T-cell (primary cell): ENCODE measurements around the gene NEK9. TPM values are rescaled to one million over a fixed set of nuclear protein-coding genes. Genes with fewer than 3 reads are reported as not detected.

Experiments
- ATAC-seq, 4 experiments: fragments of 200-7000 bp in 3 of 4; fragments of 150-1000 bp in 1 of 4; cut with Tn5 transposase; replicated peaks in 1 of 4; 1 replicate in 3 of 4; 2 replicates in 1 of 4; pipeline ENCODE4 v1.10.0; 2021; ENCODE audit warnings: moderate library complexity in 3 of 4, mild to moderate bottlenecking in 2 of 4, moderate number of reproducible peaks in 1 of 4
- CTCF ChIA-PET, 2 donors: fragments of 300-600 bp; sonication (Branson Sonifier 250); formaldehyde crosslinking; loops; one replicate each; lab custom pipeline; 2022; ENCODE audit warnings: antibody characterized with exemption in 2 of 2; lab: Charles Lee
- POLR2A ChIA-PET, 2 donors: fragments of 300-600 bp; sonication (Branson Sonifier 250); formaldehyde crosslinking; loops; one replicate each; lab custom pipeline; 2022; ENCODE audit warnings: antibody characterized with exemption in 2 of 2; lab: Charles Lee
- DNase-seq, 35 experiments: peaks; one replicate each; pipeline versions ENCODE4 v3.0.0 to v3.0.0-alpha.2; 2013 to 2023
- H3K27ac ChIP-seq: one replicate; pipeline ENCODE4 v1.5.1; 2013; ENCODE audit warnings: low read length
- H3K27me3 ChIP-seq, 2 experiments: replicated peaks in 1 of 2; 1 replicate in 1 of 2; 2 replicates in 1 of 2; pipeline versions ENCODE4 v1.6.1 to v1.7.0; 2013; ENCODE audit warnings: low read length in 1 of 2, mixed read lengths in 1 of 2; ENCODE audit not compliant: control insufficient read depth in 2 of 2, insufficient read depth in 2 of 2; ENCODE audit errors: extremely low read depth in 1 of 2
- H3K36me3 ChIP-seq, 2 donors: 1 replicate in 1 of 2; 2 replicates in 1 of 2; pipeline versions ENCODE4 v1.6.1 to v1.7.0; 2013; ENCODE audit warnings: low read length in 1 of 2; ENCODE audit not compliant: control insufficient read depth in 2 of 2, insufficient read depth in 1 of 2; ENCODE audit errors: extremely low read depth in 1 of 2
- H3K4me1 ChIP-seq, 2 experiments: 1 replicate in 1 of 2; 2 replicates in 1 of 2; pipeline versions ENCODE4 v1.6.1 to v1.7.0; 2013; ENCODE audit warnings: low read length in 2 of 2, mixed read lengths in 1 of 2; ENCODE audit not compliant: insufficient read depth in 2 of 2, control insufficient read depth in 1 of 2; ENCODE audit errors: extremely low read depth in 1 of 2
- H3K4me3 ChIP-seq, 2 donors: 1 replicate in 1 of 2; 2 replicates in 1 of 2; pipeline versions ENCODE4 v1.5.1 to v1.7.0; 2013; ENCODE audit warnings: mild to moderate bottlenecking in 2 of 2, low read length in 1 of 2, moderate library complexity in 1 of 2; ENCODE audit not compliant: control insufficient read depth in 1 of 2; ENCODE audit errors: extremely low read depth in 1 of 2
- H3K9me3 ChIP-seq: 2 replicates; pipeline ENCODE4 v1.7.0; 2013
- H3K27ac Mint-ChIP-seq, 2 donors: one replicate each; pipeline ENCODE4 v1.8.0; 2020 to 2021; ENCODE audit warnings: mild to moderate bottlenecking in 2 of 2, mixed read lengths in 2 of 2
- H3K27me3 Mint-ChIP-seq, 2 donors: one replicate each; pipeline ENCODE4 v1.8.0; 2021 to 2022; ENCODE audit warnings: mixed read lengths in 2 of 2
- H3K36me3 Mint-ChIP-seq: one replicate; pipeline ENCODE4 v1.8.0; 2021; ENCODE audit warnings: mixed read lengths
- H3K4me1 Mint-ChIP-seq, 3 donors: one replicate each; pipeline ENCODE4 v1.8.0; 2020 to 2022; ENCODE audit warnings: mixed read lengths in 3 of 3, mild to moderate bottlenecking in 1 of 3
- H3K4me3 Mint-ChIP-seq, 3 donors: one replicate each; pipeline ENCODE4 v1.8.0; 2020 to 2022; ENCODE audit warnings: mild to moderate bottlenecking in 3 of 3, mixed read lengths in 3 of 3, moderate library complexity in 3 of 3
- H3K9me3 Mint-ChIP-seq, 3 donors: one replicate each; pipeline ENCODE4 v1.8.0; 2020 to 2022; ENCODE audit warnings: mixed read lengths in 3 of 3
- whole genome bisulfite sequencing: methylation state at CpG from one replicate; pipeline ENCODE4 v1.1.5; 2013; ENCODE audit warnings: missing lambda C conversion rate; ENCODE audit not compliant: insufficient coverage; 5-methylcytosine and 5-hydroxymethylcytosine counted together
- total RNA-seq, 35 experiments: library from RNA in 6 of 35; stranded (reverse) in 6 of 35; fragments of 120-200 nt in 1 of 35; gene quantifications; one replicate each; pipeline versions ENCODE4 v1.2.1 to v1.2.4 and lab custom pipeline; 2013 to 2026

The NEK9 gene
- total RNA-seq, 5 donors from 2014 or later (not counting 1 experiment from before 2014, with no cell fraction given): 78.9 to 121 (median 117) TPM

GRCh38 chr14:75067212-75067611 is 59.6 kb downstream of the NEK9 start:
- CTCF ChIA-PET: no interaction called here
- H3K9me3 Mint-ChIP-seq: no peaks in the 10 kb centered on the region

DNA sequence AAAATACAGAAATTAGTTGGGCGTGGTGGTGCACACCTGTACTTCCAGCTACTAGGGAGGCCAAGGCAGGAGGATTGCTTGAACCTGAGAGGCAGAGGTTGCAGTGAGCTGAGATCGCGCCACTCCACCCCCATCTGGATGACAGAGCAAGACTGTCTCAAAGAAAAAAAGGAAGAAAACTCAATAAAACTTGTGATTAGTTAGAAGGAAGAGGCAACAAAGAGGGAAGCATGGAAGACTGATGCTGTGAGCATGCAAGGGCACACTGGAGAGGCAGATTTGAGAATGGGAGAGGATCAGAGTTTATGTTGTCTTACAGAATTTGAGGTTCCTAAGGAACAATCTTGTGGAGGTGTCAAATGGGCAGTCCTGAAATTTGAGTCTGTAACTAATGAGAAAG is 60.2 kb downstream of the NEK9 start:
- H3K4me3 ChIP-seq: no peak overlapping the region
- no peaks in the 10 kb centered on the region for H3K27me3 Mint-ChIP-seq
- no peaks in the 10 kb centered on the region for H3K9me3 Mint-ChIP-seq
- H3K36me3 Mint-ChIP-seq: no peaks in the 10 kb centered on the region
- H3K27ac ChIP-seq: no peak overlapping the region
- ChIA-PET CTCF (no interaction called here), POLR2A (no interaction called here)
- no peaks in the 10 kb centered on the region for H3K27me3 ChIP-seq
- peaks cover 21 to 27% (median 26%) of the 10 kb centered on the region in 3 donors for H3K4me1 Mint-ChIP-seq
- H3K27ac Mint-ChIP-seq: no peak overlapping the region
- H3K4me3 Mint-ChIP-seq: no peak overlapping the region
- DNase-seq (no peak), ATAC-seq (no peak)
- 100% methylated on average over 2 of the region's 3 CpGs for WGBS
- H3K9me3 ChIP-seq: no peaks in the 10 kb centered on the region
- peaks cover 9 to 28% of the 10 kb centered on the region in 2 experiments for H3K4me1 ChIP-seq
- no peaks in the 10 kb centered on the region for H3K36me3 ChIP-seq

More at GRCh38 chr14:75067212-75067611, 59.6 kb downstream of the NEK9 start:
- H3K4me1 Mint-ChIP-seq: peaks cover 21 to 27% (median 26%) of the 10 kb centered on the region in 3 donors
- H3K27me3 ChIP-seq: no peaks in the 10 kb centered on the region
- no peak overlapping the region for H3K4me3 Mint-ChIP-seq
- no peak overlapping the region for H3K27ac Mint-ChIP-seq
- H3K27ac ChIP-seq: no peak overlapping the region
- H3K9me3 ChIP-seq: no peaks in the 10 kb centered on the region
- peaks cover 9 to 28% of the 10 kb centered on the region in 2 experiments for H3K4me1 ChIP-seq
- no peaks in the 10 kb centered on the region for H3K36me3 ChIP-seq
- DNase-seq (no peak), ATAC-seq (no peak)
- H3K36me3 Mint-ChIP-seq: no peaks in the 10 kb centered on the region
- POLR2A ChIA-PET: no interaction called here
- H3K4me3 ChIP-seq: no peak overlapping the region
- no peaks in the 10 kb centered on the region for H3K27me3 Mint-ChIP-seq
- 100% methylated on average over 1 of the region's 1 CpG for WGBS

- Mint-ChIP-seq H3K4me1 (peaks cover 21 to 37% (median 36%) of the 10 kb centered on the region in 3 donors), H3K27me3 (no peaks in the 10 kb centered on the region), H3K4me3 (peak overlapping the region; percentile 94 to 100 (median 100)), H3K9me3 (no peaks in the 10 kb centered on the region), H3K27ac (peak overlapping the region; percentile 98), H3K36me3 (peaks cover 9% of the 10 kb centered on the region)
- H3K9me3 ChIP-seq: no peaks in the 10 kb centered on the region
- CTCF ChIA-PET: interaction anchor here in 1 of 2 donors (0.7 to 1.5 kb wide), 3 partner anchors 12 to 62 kb away, joined by 3 to 4 read pairs (median 3); partner anchors contain the start of gene NEK9
- DNase-seq (no peak), ATAC-seq (peak in 3 of 4 experiments; percentile 5 to 28 (median 18))
- H3K4me1 ChIP-seq: peaks cover 9 to 17% of the 10 kb centered on the region in 2 experiments
- peak overlapping the region; percentile 70 for H3K27ac ChIP-seq
- no peaks in the 10 kb centered on the region for H3K36me3 ChIP-seq
- 100% methylated on average over 3 of the region's 8 CpGs for WGBS
- H3K4me3 ChIP-seq: peak overlapping the region; percentile 65 to 100
- no peaks in the 10 kb centered on the region for H3K27me3 ChIP-seq
- POLR2A ChIA-PET: interaction anchor here (0.6 to 1.0 kb wide), 3 partner anchors 12 to 16 kb away, joined by 3 read pairs; no protein-coding TSS in a partner anchor
These were observed 62.7 kb downstream of the NEK9 start for GRCh38 chr14:75064205-75064567.

DNA sequence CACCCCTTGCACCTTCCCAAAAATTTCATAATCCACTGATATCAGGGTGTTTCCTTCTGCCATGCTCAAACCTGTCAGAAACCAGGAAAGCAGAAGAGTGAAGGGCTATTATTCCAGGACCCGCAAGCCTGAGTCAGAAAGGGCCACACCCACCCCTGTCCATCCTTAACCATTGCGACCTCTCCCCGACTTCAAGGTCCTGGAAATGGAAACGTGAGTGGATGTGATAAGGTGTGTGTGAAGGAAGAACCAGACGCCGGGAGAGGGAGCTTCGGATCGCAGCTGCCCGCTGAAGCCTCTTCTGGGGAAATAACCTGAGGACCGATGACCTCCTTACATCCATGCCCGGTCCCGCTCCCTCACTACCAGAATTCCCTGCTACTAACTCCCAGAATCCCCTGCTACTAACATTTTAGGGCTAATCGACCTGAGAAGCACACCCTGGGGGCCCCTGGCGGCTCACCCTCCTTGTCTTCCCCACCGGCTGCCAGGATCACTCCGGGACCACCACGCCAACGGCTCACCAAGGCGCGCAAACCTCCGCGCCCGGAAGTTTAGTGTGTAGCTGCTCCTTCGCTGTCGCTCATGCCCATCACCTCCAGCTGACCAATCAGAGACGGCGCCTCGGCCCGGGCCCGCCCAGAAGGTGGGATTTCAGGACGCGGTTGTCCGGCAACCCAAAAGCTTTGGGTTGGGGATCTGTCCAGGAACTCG is 63.2 kb downstream of the NEK9 start, which contains the start of gene ACYP1:
ACYP1 (minus strand) TSS at position 534 of the 714 bp plus-strand sequence; CDS start at position 63, 471 bp downstream.
- H3K27me3 ChIP-seq: no peaks in the 10 kb centered on the region
- DNase-seq (peak; percentile 74 to 91 (median 84)), ATAC-seq (peak; percentile 99 to 100 (median 100))
- H3K27ac ChIP-seq: peak within 1 kb of the TSS; percentile 70
- Mint-ChIP-seq H3K36me3 (peaks cover 9% of the 10 kb centered on the region), H3K4me3 (peak within 1 kb of the TSS; percentile 94 to 100 (median 100)), H3K4me1 (peaks cover 21 to 38% (median 36%) of the 10 kb centered on the region in 3 donors), H3K27me3 (no peaks in the 10 kb centered on the region), H3K9me3 (no peaks in the 10 kb centered on the region), H3K27ac (peak within 1 kb of the TSS; percentile 98)
- H3K9me3 ChIP-seq: no peaks in the 10 kb centered on the region
- CTCF ChIA-PET: interaction anchor here (0.5 to 1.5 kb wide), 4 partner anchors 9 to 203 kb away, joined by 3 to 4 read pairs (median 3); no protein-coding TSS in a partner anchor
- 0% methylated on average over 24 of the region's 34 CpGs for WGBS
- H3K4me3 ChIP-seq: peak within 1 kb of the TSS; percentile 65 to 100
- H3K4me1 ChIP-seq: peaks cover 8 to 17% of the 10 kb centered on the region in 2 experiments
- POLR2A ChIA-PET: interaction anchor here (0.6 to 1.0 kb wide), 5 partner anchors 12 to 226 kb away, joined by 3 to 7 read pairs (median 3); no protein-coding TSS in a partner anchor
- no peaks in the 10 kb centered on the region for H3K36me3 ChIP-seq

GRCh38 chr14:75063013-75063412 is 63.8 kb downstream of the NEK9 start:
- CTCF ChIA-PET: no interaction called here
- H3K4me1 ChIP-seq: peaks cover 7 to 14% of the 10 kb centered on the region in 2 experiments
- POLR2A ChIA-PET: interaction anchor here (0.5 to 0.7 kb wide), 4 partner anchors 13 to 225 kb away, joined by 3 to 7 read pairs (median 4); no protein-coding TSS in a partner anchor
- no peaks in the 10 kb centered on the region for H3K36me3 ChIP-seq
- no peaks in the 10 kb centered on the region for H3K27me3 ChIP-seq
- peak overlapping the region; percentile 94 to 100 (median 100) for H3K4me3 Mint-ChIP-seq
- DNase-seq (peak in 1 of 35 experiments; percentile 26), ATAC-seq (no peak)
- WGBS: 9% methylated on average over 3 of the region's 5 CpGs
- peak overlapping the region; percentile 70 for H3K27ac ChIP-seq
- no peaks in the 10 kb centered on the region for H3K9me3 ChIP-seq
- H3K9me3 Mint-ChIP-seq: no peaks in the 10 kb centered on the region
- peak overlapping the region; percentile 98 for H3K27ac Mint-ChIP-seq
- H3K27me3 Mint-ChIP-seq: no peaks in the 10 kb centered on the region
- H3K4me3 ChIP-seq: peak overlapping the region; percentile 65 to 100
- peaks cover 9% of the 10 kb centered on the region for H3K36me3 Mint-ChIP-seq
- peaks cover 21 to 39% (median 36%) of the 10 kb centered on the region in 3 donors for H3K4me1 Mint-ChIP-seq

DNA sequence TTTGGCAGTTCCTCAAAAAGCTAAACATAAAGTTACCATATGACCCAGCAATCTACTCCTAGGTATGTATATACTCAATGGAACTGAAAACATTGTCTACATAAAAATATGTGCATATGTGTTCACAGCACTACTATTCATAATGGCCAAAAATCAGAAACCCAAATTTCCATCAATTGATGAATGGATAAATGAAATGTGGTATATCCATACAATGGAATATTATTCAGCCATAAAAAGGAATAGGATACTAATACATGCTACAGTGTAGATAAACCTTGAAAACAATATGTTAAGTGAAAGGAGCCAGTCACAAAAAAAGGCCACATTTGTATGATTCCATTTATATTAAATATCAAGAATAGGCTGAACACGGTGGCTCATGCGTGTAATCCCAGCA is 66.4 kb downstream of the NEK9 start:
- ChIA-PET POLR2A (no interaction called here), CTCF (no interaction called here)
- ATAC-seq: no peak
- no CpG with 5 or more reads among the region's 2 CpGs for WGBS
- H3K36me3 ChIP-seq: no peaks in the 10 kb centered on the region
- H3K4me1 ChIP-seq: peaks cover 7 to 14% of the 10 kb centered on the region in 2 experiments
- H3K4me1 Mint-ChIP-seq: peaks cover 21 to 42% (median 36%) of the 10 kb centered on the region in 3 donors
- DNase-seq: no peak
- no peaks in the 10 kb centered on the region for H3K27me3 ChIP-seq
- H3K4me3 ChIP-seq: no peak overlapping the region
- H3K9me3 ChIP-seq: no peaks in the 10 kb centered on the region
- H3K27me3 Mint-ChIP-seq: no peaks in the 10 kb centered on the region
- no peak overlapping the region for H3K27ac ChIP-seq
- no peak overlapping the region for H3K27ac Mint-ChIP-seq
- H3K36me3 Mint-ChIP-seq: peaks cover 18% of the 10 kb centered on the region
- H3K9me3 Mint-ChIP-seq: no peaks in the 10 kb centered on the region
- no peak overlapping the region for H3K4me3 Mint-ChIP-seq
